GM21367 (cell line): ENCODE measurements around the gene WNT4.

Source experiments
- ATAC-seq: cut with Tn5 transposase; IDR thresholded peaks from one replicate; pipeline ENCODE4 v1.9.1; 2021; ENCODE audit not compliant: unreplicated experiment

The WNT4 gene

GRCh38 chr1:22132517-22133235 lies 10.2 kb downstream of the WNT4 start:
- no peak for ATAC-seq

GRCh38 chr1:22131875-22132486 lies 10.9 kb downstream of the WNT4 start:
- ATAC-seq = no peak

GRCh38 chr1:22131062-22131461 lies 11.8 kb downstream of the WNT4 start:
- no peak for ATAC-seq

- ATAC-seq = no peak
Measured at GRCh38 chr1:22129501-22130117, 13.3 kb downstream of the WNT4 start.

- no peak for ATAC-seq
Measured at GRCh38 chr1:22128392-22128791, 14.5 kb downstream of the WNT4 start.

GRCh38 chr1:22127731-22128130 lies 15.2 kb downstream of the WNT4 start:
- ATAC-seq = no peak

GRCh38 chr1:22127248-22127647 lies 15.6 kb downstream of the WNT4 start:
- ATAC-seq = no peak

GRCh38 chr1:22126531-22126930 lies 16.4 kb downstream of the WNT4 start:
- ATAC-seq = no peak

GRCh38 chr1:22124592-22125229 lies 18.2 kb downstream of the WNT4 start:
- no peak for ATAC-seq

GRCh38 chr1:22123901-22124404 lies 18.9 kb downstream of the WNT4 start:
- ATAC-seq = no peak

GRCh38 chr1:22123071-22123390 lies 19.9 kb downstream of the WNT4 start:
- ATAC-seq = no peak

- ATAC-seq = no peak
Measured at GRCh38 chr1:22122273-22123070, 20.4 kb downstream of the WNT4 start.

GRCh38 chr1:22121421-22121911 lies 21.4 kb downstream of the WNT4 start:
- ATAC-seq = no peak

GRCh38 chr1:22120469-22120790 lies 22.5 kb downstream of the WNT4 start:
- no peak for ATAC-seq

GRCh38 chr1:22119626-22120468 lies 23.1 kb downstream of the WNT4 start:
- ATAC-seq = no peak

GRCh38 chr1:22118291-22118992 lies 24.5 kb downstream of the WNT4 start:
- ATAC-seq = no peak

GRCh38 chr1:22117851-22118250 lies 25.0 kb downstream of the WNT4 start:
- ATAC-seq = no peak

- no peak for ATAC-seq
Measured at GRCh38 chr1:22117238-22117637, 25.7 kb downstream of the WNT4 start.

GRCh38 chr1:22115286-22115685 lies 27.6 kb downstream of the WNT4 start:
- ATAC-seq = no peak
